CD4-positive, alpha-beta T cell (primary cell): ENCODE data around the gene FNDC10. TPM values are rescaled to one million over a fixed set of nuclear protein-coding genes. Genes with fewer than 3 reads are reported as not detected.

ENCODE experiments used
- ATAC-seq: fragments of 200-7000 bp; cut with Tn5 transposase; one replicate; pipeline ENCODE4 v1.10.0; 2022; ENCODE audit warnings: mild to moderate bottlenecking; ENCODE audit not compliant: poor library complexity
- CTCF ChIA-PET: fragments of 350-600 bp; sonication (Branson Sonifier 250); formaldehyde crosslinking; loops from one replicate; lab custom pipeline; 2021; ENCODE audit warnings: antibody characterized with exemption, inconsistent platforms; lab: Charles Lee
- POLR2A ChIA-PET: fragments of 350-600 bp; sonication (Branson Sonifier 250); formaldehyde crosslinking; loops from one replicate; lab custom pipeline; 2021; ENCODE audit warnings: antibody characterized with exemption, inconsistent platforms; lab: Charles Lee
- DNase-seq, 14 experiments: peaks; one replicate each; pipeline ENCODE4 v3.0.0-alpha.2; 2013 to 2020; ENCODE audit warnings: mixed read lengths in 2 of 14
- H3K27ac ChIP-seq, 2 donors: one replicate each; pipeline versions ENCODE4 v1.5.1 to v1.7.0; 2013; ENCODE audit warnings: low read length in 2 of 2, low read depth in 1 of 2, mild to moderate bottlenecking in 1 of 2
- H3K27me3 ChIP-seq, 2 experiments: 1 replicate in 1 of 2; 2 replicates in 1 of 2; pipeline versions ENCODE4 v1.6.1 to v1.7.0; 2013; ENCODE audit warnings: low read length in 2 of 2, control low read depth in 1 of 2, mild to moderate bottlenecking in 1 of 2, moderate library complexity in 1 of 2; ENCODE audit not compliant: insufficient read depth in 2 of 2, control insufficient read depth in 1 of 2
- H3K36me3 ChIP-seq: one replicate; pipeline ENCODE4 v1.6.1; 2013; ENCODE audit warnings: low read length, control low read depth; ENCODE audit not compliant: insufficient read depth
- H3K4me1 ChIP-seq: one replicate; pipeline ENCODE4 v1.6.1; 2013; ENCODE audit warnings: low read length, control low read depth; ENCODE audit not compliant: insufficient read depth
- H3K4me3 ChIP-seq: one replicate; pipeline ENCODE4 v1.5.1; 2013; ENCODE audit warnings: mild to moderate bottlenecking, low read length, moderate library complexity
- H3K9me3 ChIP-seq, 2 experiments: 1 replicate in 1 of 2; 2 replicates in 1 of 2; pipeline versions ENCODE4 v1.6.1 to v1.7.0; 2013; ENCODE audit warnings: low read length in 2 of 2, mild to moderate bottlenecking in 2 of 2, control low read depth in 1 of 2, moderate library complexity in 1 of 2; ENCODE audit not compliant: control insufficient read depth in 1 of 2, insufficient read depth in 1 of 2
- H3K27ac Mint-ChIP-seq: one replicate; pipeline ENCODE4 v1.8.0; 2020; ENCODE audit warnings: mixed read lengths
- H3K27me3 Mint-ChIP-seq: one replicate; pipeline ENCODE4 v1.8.0; 2021; ENCODE audit warnings: mixed read lengths
- H3K36me3 Mint-ChIP-seq: one replicate; pipeline ENCODE4 v1.8.0; 2021; ENCODE audit warnings: low read depth, mixed read lengths
- H3K4me1 Mint-ChIP-seq: one replicate; pipeline ENCODE4 v1.8.0; 2021; ENCODE audit warnings: low read depth, mixed read lengths
- H3K4me3 Mint-ChIP-seq: one replicate; pipeline ENCODE4 v1.8.0; 2020; ENCODE audit warnings: mild to moderate bottlenecking, mixed read lengths
- H3K9me3 Mint-ChIP-seq: one replicate; pipeline ENCODE4 v1.8.0; 2020; ENCODE audit warnings: mixed read lengths
- CTCF ChIP-seq: fragments of 200-600 bp; IDR thresholded peaks from one replicate; pipeline ENCODE4 v1.8.0; 2022; ENCODE audit warnings: antibody characterized with exemption, mild to moderate bottlenecking
- intact Hi-C, 2 experiments: fragments of 100-400 bp; cut with DNase I in 1 of 2; cut with micrococcal nuclease in 1 of 2; formaldehyde crosslinking; loops; one replicate each; pipeline versions ENCODE4 v1.15.1 to v1.9.0; 2023 to 2025; cut with DNase I, micrococcal nuclease
- total RNA-seq, 174 experiments: library from RNA in 2 of 174; stranded (reverse) in 2 of 174; gene quantifications; one replicate each; pipeline ENCODE4 v1.2.3 and lab custom pipeline; 2021 to 2026

FNDC10 gene
- total RNA-seq, 2 experiments from 2014 or later = 1.0 to 1.3 TPM

DNA sequence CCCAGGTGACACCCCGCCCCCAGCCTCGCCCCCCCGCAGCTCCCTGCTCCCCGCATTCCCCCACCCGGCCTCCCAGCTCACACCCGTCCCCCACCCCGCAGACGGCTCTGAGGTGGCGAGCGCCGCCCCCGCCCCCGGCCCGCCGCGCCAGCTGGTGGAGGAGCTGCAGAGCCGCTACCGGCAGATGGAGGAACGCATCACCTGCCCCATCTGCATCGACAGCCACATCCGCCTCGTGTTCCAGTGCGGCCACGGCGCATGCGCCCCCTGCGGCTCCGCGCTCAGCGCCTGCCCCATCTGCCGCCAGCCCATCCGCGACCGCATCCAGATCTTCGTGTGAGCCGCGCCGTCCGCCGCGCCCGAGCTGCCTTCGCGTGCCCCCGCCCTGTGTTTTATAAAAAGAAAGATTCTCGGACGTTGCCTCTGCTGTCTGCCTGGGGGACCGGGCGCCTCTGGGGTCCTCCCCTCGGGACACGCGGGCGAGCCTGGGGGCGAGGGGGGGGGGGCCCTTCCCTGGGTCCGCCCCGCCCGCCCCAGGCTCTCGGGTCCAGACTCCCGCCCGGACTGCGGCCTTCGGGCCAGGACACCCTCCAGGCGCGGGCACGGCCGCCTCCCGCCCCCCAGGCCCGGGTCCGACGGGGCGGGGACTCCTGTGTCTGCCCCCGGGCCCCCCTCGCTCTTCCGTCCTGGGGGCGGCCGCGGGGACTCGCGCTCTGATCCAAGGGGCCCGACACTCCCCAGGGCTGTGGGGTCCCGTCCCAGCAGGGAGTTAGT is 30.4 kb upstream of the FNDC10 start:
- POLR2A ChIA-PET = interaction anchor here (0.8 to 4.7 kb wide), 8 partner anchors 11 to 255 kb away, joined by 3 to 137 read pairs (median 5); partner anchors contain the start of genes AURKAIP1, MIB2, SLC35E2B and SSU72
- H3K27ac ChIP-seq = peak overlapping the region in 1 of 2 donors; percentile 46
- peak; percentile 71 for ATAC-seq

GRCh38 chr1:1629430-1630190 is 29.7 kb upstream of the FNDC10 start:
- intact Hi-C loops = loop anchor here (2.0 to 10.0 kb wide), 3 partner anchors 15 to 765 kb away; partner anchors contain the start of genes MIB2 (in 2 of the 2), CDK11B (in 1 of the 2), MORN1 (in 1 of the 2) and RER1 (in 1 of the 2)
- H3K36me3 ChIP-seq = no peaks in the 10 kb centered on the region
- peak overlapping the region in 1 of 2 donors; percentile 74 for H3K27ac ChIP-seq
- no peak for TF ChIP-seq CTCF
- Mint-ChIP-seq H3K27ac (peak overlapping the region; percentile 96), H3K4me3 (peak overlapping the region; percentile 80), H3K36me3 (peaks cover 3% of the 10 kb centered on the region), H3K27me3 (peaks cover 5% of the 10 kb centered on the region), H3K9me3 (no peaks in the 10 kb centered on the region), H3K4me1 (peaks cover 9% of the 10 kb centered on the region)
- peak; percentile 55 for ATAC-seq
- H3K4me1 ChIP-seq = peaks cover 36% of the 10 kb centered on the region
- no peaks in the 10 kb centered on the region for H3K9me3 ChIP-seq
- H3K27me3 ChIP-seq = peaks cover 0 to 2% of the 10 kb centered on the region in 2 experiments
- CTCF ChIA-PET = interaction anchor here (1.0 to 1.2 kb wide), 3 partner anchors 15 to 279 kb away, joined by 3 to 4 read pairs (median 3); partner anchors contain the start of gene MIB2
- peak overlapping the region; percentile 52 for H3K4me3 ChIP-seq
- POLR2A ChIA-PET = interaction anchor here (0.6 to 4.7 kb wide), 10 partner anchors 11 to 254 kb away, joined by 3 to 137 read pairs (median 4); partner anchors contain the start of genes AURKAIP1, MIB2, SLC35E2B and SSU72
- DNase-seq = peak; percentile 60 to 93 (median 74)

More for the DNA sequence above, 30.4 kb upstream of the FNDC10 start:
- peaks cover 36% of the 10 kb centered on the region for H3K4me1 ChIP-seq
- Mint-ChIP-seq H3K27me3 (peaks cover 5% of the 10 kb centered on the region), H3K27ac (peak overlapping the region; percentile 96), H3K4me1 (peaks cover 9% of the 10 kb centered on the region), H3K9me3 (no peaks in the 10 kb centered on the region), H3K4me3 (peak overlapping the region; percentile 96), H3K36me3 (peaks cover 3% of the 10 kb centered on the region)
- no peak for TF ChIP-seq CTCF
- H3K9me3 ChIP-seq = no peaks in the 10 kb centered on the region
- no peaks in the 10 kb centered on the region for H3K36me3 ChIP-seq
- CTCF ChIA-PET = interaction anchor here (1.0 kb wide), 1 partner anchor 15 kb away, joined by 4 read pairs; the partner anchor contains the start of gene MIB2
- peak; percentile 87 to 99 (median 94) for DNase-seq
- intact Hi-C loops = loop anchor here (2.0 to 10.0 kb wide), 3 partner anchors 16 to 764 kb away; partner anchors contain the start of genes MIB2 (in 2 of the 2), CDK11B (in 1 of the 2), MORN1 (in 1 of the 2) and RER1 (in 1 of the 2)
- peak overlapping the region; percentile 52 for H3K4me3 ChIP-seq
- H3K27me3 ChIP-seq = peaks cover 0 to 2% of the 10 kb centered on the region in 2 experiments
